ENCODE results near the gene NUFIP1.

- TF ChIP-seq CTCF (IDR thresholded peaks at IDR 0.05) (no peak), POLR2A (IDR thresholded peaks at IDR 0.05) (no peak)
Observed at GRCh38 chr13:44932171-44932849, 57.0 kb downstream of the NUFIP1 start.
